KOPT-K1 (cell line): ENCODE results near the gene CRB1.

Source experiments
- H3K27ac ChIP-seq: fragments of 200-600 bp; sonication (generic); 2 replicates; pipeline ENCODE4 v1.5.1; 2016; ENCODE audit warnings: antibody characterized with exemption, mild to moderate bottlenecking, low read depth, low read length; ENCODE audit not compliant: poor library complexity, severe bottlenecking
- H3K36me3 ChIP-seq: fragments of 200-600 bp; sonication (generic); 2 replicates; pipeline ENCODE4 v1.5.1; 2017; ENCODE audit warnings: antibody characterized with exemption, mild to moderate bottlenecking, low read length, moderate library complexity; ENCODE audit not compliant: insufficient read depth
- H3K9me3 ChIP-seq: fragments of 200-600 bp; sonication (generic); 2 replicates; pipeline ENCODE4 v1.5.1; 2017; ENCODE audit warnings: antibody characterized with exemption, low read length, mild to moderate bottlenecking; ENCODE audit not compliant: insufficient read depth, poor library complexity, severe bottlenecking

Gene CRB1

DNA sequence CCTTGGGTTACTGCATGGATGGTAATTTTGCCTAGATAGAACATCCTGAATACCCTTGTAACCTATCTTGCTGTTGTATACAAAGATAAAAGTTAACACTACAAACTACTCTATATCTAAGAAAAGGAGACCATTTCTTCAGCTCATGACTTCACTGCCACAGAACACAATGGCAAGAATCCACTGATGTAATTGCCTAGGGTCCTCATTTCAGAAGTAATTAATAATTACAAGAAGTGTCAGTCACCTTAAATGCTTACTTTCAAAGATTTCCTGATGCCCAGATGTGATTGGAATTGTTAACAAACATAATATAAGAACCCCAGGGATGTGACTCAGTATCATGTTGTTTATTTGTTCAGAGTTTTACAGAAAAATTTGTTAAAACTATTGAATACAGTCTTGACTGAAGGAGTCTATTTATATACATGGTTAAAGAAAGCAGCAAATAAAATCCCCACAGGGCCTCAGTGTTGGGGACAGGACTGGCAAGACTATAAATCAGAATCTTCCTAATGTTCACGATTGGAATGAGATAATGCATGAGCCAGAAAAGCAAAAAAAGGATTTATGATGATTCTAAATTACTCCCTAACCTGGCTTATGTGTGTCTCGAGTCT lies 83.9 kb downstream of the CRB1 start:
- Histone ChIP-seq H3K27ac (no peak overlapping the region), H3K9me3 (no peaks in the 10 kb centered on the region), H3K36me3 (no peaks in the 10 kb centered on the region)

DNA sequence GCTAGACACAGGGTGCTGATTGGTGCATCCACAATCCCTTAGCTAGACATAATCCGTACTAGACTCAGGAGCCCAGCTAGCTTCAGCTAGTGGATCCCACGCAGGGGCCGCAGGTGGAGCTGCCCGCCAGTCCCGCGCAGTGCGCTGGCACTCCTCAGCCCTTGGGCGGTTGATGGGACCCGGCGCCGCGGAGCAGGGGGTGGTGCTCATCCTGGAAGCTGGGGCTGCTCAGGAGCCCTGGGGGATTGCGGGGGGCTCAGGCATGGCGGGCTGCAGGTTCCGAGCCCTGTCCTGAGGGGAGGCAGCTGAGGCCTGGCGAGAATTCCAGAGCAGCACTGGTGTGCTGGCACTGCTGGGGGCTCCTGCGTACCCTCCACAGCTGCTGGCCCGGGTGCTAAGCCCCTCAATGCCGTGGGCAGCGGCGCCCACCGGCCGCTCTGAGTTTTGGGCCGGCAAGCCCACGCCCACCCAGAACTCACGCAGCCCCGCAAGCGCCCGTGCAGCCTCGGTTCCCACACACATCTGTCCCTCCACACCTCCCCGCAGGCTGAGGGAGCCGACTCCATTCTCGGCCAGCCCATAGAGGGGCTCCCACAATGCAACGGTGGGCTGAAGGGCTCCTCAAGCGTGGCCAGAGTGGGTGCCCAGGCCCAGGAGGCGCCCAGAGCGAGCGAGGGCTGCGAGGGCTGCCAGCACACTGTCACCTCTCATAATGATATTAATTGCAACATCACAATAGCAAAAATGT lies 87.4 kb downstream of the CRB1 start:
- Histone ChIP-seq H3K9me3 (no peaks in the 10 kb centered on the region), H3K36me3 (no peaks in the 10 kb centered on the region), H3K27ac (no peak overlapping the region)

GRCh38 chr1:197356723-197357533 lies 88.9 kb downstream of the CRB1 start:
- Histone ChIP-seq H3K9me3 (no peaks in the 10 kb centered on the region), H3K27ac (no peak overlapping the region), H3K36me3 (no peaks in the 10 kb centered on the region)

- H3K9me3 ChIP-seq: no peaks in the 10 kb centered on the region
- no peaks in the 10 kb centered on the region for H3K36me3 ChIP-seq
- H3K27ac ChIP-seq: no peak overlapping the region
Observed at GRCh38 chr1:197358959-197359358, 90.9 kb downstream of the CRB1 start.

DNA sequence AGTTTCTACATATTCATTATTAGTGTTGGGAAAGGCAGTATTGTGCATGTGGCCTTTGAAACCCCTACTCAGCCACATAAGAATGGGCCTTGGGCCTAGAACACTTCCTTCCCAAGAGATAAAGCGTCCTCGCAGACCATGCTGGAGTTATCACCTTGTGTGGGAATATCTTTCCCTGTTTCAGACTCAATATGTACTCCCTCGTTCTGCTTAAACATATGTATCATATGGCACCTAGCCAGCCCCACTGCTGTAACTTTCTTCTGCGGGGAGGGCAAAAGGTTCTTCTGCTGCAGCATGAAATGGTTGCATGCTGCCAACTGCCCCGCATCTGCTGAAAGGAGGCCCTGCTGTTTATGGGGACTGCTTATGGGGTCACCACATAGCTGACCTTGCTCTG lies 92.0 kb downstream of the CRB1 start:
- Histone ChIP-seq H3K27ac (no peak overlapping the region), H3K9me3 (no peaks in the 10 kb centered on the region), H3K36me3 (no peaks in the 10 kb centered on the region)

GRCh38 chr1:197362871-197363270 lies 94.8 kb downstream of the CRB1 start:
- H3K36me3 ChIP-seq: no peaks in the 10 kb centered on the region
- no peak overlapping the region for H3K27ac ChIP-seq
- H3K9me3 ChIP-seq: no peaks in the 10 kb centered on the region

DNA sequence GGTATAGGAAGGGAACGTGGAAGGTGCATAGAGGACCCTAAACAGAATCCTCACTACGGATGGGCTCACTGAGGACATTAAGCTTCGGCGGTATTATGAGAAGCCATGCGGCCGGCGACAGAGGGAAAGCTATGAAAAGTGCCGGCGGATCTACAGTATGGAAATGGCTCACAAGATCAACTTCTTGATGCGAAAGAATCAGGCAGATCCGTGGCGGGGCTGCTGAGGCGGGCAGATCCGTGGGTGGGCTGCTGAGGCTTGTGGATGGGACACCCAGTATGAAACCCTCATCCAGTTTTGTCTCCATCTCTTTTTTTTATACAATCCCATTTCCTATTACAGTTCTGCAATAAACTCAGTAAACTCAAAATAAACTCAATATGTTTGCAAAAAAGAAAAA lies 95.8 kb downstream of the CRB1 start:
- Histone ChIP-seq H3K9me3 (no peaks in the 10 kb centered on the region), H3K36me3 (no peaks in the 10 kb centered on the region)

DNA sequence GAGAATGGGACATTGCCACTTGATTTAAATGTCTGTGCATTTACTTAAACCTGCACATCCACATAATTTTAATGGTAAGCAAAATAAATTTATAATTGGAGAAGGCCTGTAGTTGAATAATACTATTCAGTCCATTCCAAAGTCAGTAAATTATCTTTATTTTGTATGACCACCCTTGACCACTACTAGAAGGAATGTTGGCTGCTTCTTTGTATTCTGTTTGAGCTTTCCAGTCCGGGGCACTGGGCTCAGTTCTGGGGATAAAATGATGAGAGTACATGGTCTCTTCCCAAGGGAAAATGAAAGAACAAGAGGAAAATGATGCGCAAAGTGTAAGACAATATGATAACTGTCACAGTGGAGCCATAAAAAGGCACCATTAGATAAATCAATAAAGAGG lies 98.9 kb downstream of the CRB1 start:
- Histone ChIP-seq H3K9me3 (no peaks in the 10 kb centered on the region), H3K36me3 (no peaks in the 10 kb centered on the region), H3K27ac (no peak overlapping the region)

More for the DNA sequence above, 95.8 kb downstream of the CRB1 start:
- H3K27ac ChIP-seq: no peak overlapping the region

DNA sequence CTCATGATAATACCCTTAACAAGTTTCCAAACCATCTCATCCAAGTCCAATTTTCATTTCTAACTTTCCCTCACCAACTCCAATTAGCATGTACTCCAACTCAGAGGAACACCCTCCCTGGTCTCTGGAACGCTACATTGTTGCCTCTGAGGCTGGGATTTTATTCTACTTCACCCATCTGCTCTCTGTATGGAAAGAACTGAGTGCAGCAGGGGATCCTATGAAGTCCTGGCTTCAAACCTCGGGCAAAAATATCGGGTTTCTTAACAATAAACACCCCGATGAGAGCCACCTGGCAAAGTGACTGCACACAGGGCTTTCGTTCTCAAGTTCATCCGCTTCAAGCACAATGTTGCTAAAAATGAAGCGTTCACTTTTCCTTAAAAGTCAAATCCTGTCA lies 99.6 kb downstream of the CRB1 start:
- H3K36me3 ChIP-seq: no peaks in the 10 kb centered on the region
- H3K9me3 ChIP-seq: no peaks in the 10 kb centered on the region
- no peak overlapping the region for H3K27ac ChIP-seq

- Histone ChIP-seq H3K9me3 (no peaks in the 10 kb centered on the region), H3K27ac (no peak overlapping the region), H3K36me3 (no peaks in the 10 kb centered on the region)
Observed at GRCh38 chr1:197374428-197374827, 106.4 kb downstream of the CRB1 start.

GRCh38 chr1:197384471-197384870 lies 116.4 kb downstream of the CRB1 start:
- H3K27ac ChIP-seq: no peak overlapping the region

DNA sequence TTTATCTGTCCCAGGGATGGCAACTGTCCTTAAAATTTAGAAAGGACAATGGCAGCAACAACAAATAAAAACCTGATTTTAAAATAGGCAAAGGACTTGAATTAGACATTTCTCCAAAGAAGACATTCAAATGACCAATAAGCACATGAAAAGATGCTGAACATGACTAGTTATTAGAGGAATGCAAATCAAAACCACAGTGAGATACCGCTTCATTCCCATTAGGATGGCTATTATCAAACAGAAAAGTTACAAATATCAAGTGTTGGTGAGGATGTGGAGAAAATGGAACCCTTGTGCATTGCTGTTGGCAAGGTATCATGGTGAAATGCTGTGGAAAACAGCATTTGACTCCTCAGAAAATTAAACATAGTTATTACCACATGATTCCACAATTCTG lies 120.7 kb downstream of the CRB1 start:
- no peak overlapping the region for H3K27ac ChIP-seq
- H3K9me3 ChIP-seq: no peaks in the 10 kb centered on the region
- no peaks in the 10 kb centered on the region for H3K36me3 ChIP-seq

More at GRCh38 chr1:197384471-197384870, 116.4 kb downstream of the CRB1 start:
- Histone ChIP-seq H3K36me3 (no peaks in the 10 kb centered on the region), H3K9me3 (no peaks in the 10 kb centered on the region)

DNA sequence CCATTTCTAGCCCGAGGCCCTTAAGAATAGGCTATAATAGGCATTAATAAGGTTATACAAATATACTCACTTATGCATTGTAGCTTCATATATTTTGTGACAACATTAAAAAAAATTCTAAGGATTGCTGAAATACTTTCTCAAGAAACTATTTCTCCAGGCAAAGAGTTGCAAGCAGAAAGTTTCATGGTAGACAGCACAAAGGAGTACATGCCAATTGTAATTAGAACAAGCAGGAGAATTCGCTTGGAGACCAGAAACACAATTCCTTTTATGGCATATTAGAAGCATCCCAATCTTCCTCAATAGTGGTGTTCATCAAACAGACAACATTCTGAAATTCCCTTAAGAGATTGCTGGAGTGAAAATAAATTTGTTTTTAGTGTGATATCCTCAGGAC lies 122.8 kb downstream of the CRB1 start:
- H3K27ac ChIP-seq: peak overlapping the region; percentile 7
- no peaks in the 10 kb centered on the region for H3K9me3 ChIP-seq
- no peaks in the 10 kb centered on the region for H3K36me3 ChIP-seq

DNA sequence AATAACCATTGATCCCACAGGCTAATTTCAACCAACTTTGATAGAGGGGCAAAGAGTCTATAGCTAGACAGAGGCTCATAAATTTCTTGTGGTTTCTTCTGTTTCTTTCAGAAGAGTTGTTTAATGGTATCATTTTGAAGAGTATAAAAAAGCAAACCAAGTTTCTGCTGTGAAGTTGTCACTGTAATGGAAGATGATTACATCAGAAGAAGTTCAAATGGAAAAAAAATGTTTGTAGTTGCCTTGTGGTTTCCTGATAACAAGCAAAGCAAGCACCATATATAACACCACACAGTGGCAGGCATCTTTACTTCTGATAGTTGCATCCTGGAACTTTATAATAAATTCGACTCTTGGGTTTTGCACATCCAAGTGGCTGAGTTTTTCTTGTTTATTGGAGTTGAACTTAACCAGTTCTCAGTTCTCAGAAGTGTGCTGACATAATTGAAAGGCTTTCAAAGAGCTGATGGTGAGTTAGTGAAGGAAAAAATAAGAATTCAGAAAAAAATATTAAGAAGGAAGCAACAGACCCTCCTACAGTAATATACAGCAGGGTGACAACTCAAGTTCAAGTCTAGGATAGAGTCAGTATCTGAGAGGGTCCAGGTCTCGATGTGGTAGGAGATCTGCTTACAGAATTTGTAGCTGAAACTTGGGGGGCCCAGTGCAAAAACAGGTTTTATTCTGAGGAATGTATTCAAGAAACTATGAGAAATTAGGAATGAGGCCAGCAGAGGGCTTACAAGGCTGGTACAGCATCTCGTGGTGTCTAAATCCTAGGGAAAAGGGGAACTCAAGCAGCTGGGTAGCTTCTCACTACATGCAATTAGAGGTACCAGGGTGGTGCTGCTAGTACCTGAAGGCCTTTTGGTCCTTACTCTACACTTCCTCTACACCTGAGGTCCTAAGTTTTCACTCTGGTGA lies 123.5 kb downstream of the CRB1 start:
- Histone ChIP-seq H3K9me3 (no peaks in the 10 kb centered on the region), H3K27ac (peak overlapping the region; percentile 7), H3K36me3 (no peaks in the 10 kb centered on the region)
